ENCODE measurements around the gene ZNRF4. TPM values are rescaled to one million over a fixed set of nuclear protein-coding genes. Genes with fewer than 3 reads are reported as not detected.
A peak's percentile ranks its signal among the peaks of the same experiment; 100 is the strongest.

ZNRF4 gene
- total and polyA plus RNA-seq, 2 experiments from 2014 or later, result not detected

GRCh38 chr19:5473646-5474045 is 18.4 kb downstream of the ZNRF4 start (continued):
- TF ChIP-seq EZH2phosphoT487 (IDR thresholded peaks at IDR 0.05; ENCODE audit: unreplicated experiment) (no peak), REST (IDR thresholded peaks at IDR 0.05; ENCODE audit: unreplicated experiment) (no peak), EZH2 (IDR thresholded peaks at IDR 0.05; ENCODE audit: low read depth, unreplicated experiment) (no peak), ZNF331 (CRISPR knock-in tag; IDR thresholded peaks at IDR 0.05; ENCODE audit: low read depth) (no peak), JUNB (IDR thresholded peaks at IDR 0.05; ENCODE audit: unreplicated experiment) (no peak), STAT1 (IDR thresholded peaks at IDR 0.05; ENCODE audit: unreplicated experiment) (no peak), ZNF114 (CRISPR knock-in tag; IDR thresholded peaks at IDR 0.05) (no peak), CREB1 (CRISPR knock-in tag; IDR thresholded peaks at IDR 0.05; ENCODE audit: low read depth) (no peak)
- TF ChIP-seq, protein P1, sequence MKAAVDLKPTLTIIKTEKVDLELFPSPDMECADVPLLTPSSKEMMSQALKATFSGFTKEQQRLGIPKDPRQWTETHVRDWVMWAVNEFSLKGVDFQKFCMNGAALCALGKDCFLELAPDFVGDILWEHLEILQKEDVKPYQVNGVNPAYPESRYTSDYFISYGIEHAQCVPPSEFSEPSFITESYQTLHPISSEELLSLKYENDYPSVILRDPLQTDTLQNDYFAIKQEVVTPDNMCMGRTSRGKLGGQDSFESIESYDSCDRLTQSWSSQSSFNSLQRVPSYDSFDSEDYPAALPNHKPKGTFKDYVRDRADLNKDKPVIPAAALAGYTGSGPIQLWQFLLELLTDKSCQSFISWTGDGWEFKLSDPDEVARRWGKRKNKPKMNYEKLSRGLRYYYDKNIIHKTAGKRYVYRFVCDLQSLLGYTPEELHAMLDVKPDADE (IDR thresholded peaks at IDR 0.05), result no peak

DNA sequence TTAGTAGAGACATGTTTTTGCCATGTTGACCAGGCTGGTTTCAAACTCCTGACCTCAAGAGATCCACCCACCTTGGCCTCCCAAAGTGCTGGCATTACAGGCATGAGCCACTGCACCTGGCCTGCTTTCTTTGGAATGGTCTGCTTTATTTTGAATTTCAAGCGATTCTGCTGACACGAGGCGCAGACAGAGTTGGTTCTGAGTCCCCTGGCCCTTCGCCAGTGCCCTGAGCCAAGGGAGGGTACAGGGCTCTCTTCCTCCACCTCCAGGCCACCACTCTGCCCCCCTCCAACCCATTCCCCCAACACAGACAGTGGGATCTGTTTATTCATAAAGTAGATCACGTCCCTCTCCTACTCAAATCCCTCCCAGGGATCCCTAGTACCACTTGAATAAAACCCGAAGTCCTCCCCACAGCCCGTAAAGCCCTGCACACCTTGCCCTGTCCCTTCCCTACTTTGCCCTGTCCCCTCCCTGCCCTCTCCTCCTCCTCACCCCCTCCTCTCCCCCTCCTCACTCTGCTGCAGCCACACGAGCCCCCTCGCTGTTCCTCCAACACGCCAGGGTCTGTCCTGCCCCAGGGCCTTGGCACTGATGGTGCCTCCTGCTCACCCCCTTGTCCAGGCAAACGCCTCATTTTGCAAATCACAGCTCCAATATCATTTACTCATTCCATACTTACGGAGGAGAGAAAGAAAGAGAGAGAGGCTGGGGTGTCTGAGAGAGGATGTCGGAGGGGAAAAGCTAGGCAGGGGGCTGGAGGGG is 22.4 kb downstream of the ZNRF4 start:
- Mint-ChIP-seq H3K36me3 (ENCODE audit: low read depth) (no peaks in the 10 kb centered on the region), H3K4me1 (peaks cover 2% of the 10 kb centered on the region; the same call in 1 of the 3 replicates), H3K27ac (no peak overlapping the region), H3K9me3 (peaks cover 21% of the 10 kb centered on the region; the same call in 2 of the 3 replicates), H3K27me3 (ENCODE audit: insufficient read depth, low read depth, poor library complexity) (peaks cover 16% of the 10 kb centered on the region), H3K4me3 (no peak overlapping the region)
- Histone ChIP-seq H3F3A (replicated peaks; ENCODE audit: low read depth) (no peaks in the 10 kb centered on the region), H3K36me3 (ENCODE audit: insufficient read depth) (no peaks in the 10 kb centered on the region), H3K79me2 (replicated peaks; ENCODE audit: insufficient read depth) (no peaks in the 10 kb centered on the region), H3K27ac (ENCODE audit: low read depth) (no peak overlapping the region), H3K4me1 (ENCODE audit: insufficient read depth) (no peaks in the 10 kb centered on the region), H2AFZ (no peak overlapping the region), H3K9me2 (ENCODE audit: insufficient read depth) (no peaks in the 10 kb centered on the region), H3K4me2 (0 out of 2 replicates have a peak overlapping the region, but pooled peaks have one; percentile 51), H3K27me3 (ENCODE audit: insufficient read depth) (no peaks in the 10 kb centered on the region), H4K20me1 (replicated peaks; ENCODE audit: insufficient read depth) (no peaks in the 10 kb centered on the region), H3K4me3 (no peak overlapping the region)
- ATAC-seq (peak; percentile 43), DNase-seq (ENCODE audit: low spot score) (no peak)
- no peak for TF ChIP-seq STAT1 (IDR thresholded peaks at IDR 0.05; ENCODE audit: unreplicated experiment)
- TF ChIP-seq, protein P1 (IDR thresholded peaks at IDR 0.05), result no peak
- no peak for TF ChIP-seq POLR2AphosphoS5 (IDR thresholded peaks at IDR 0.05; ENCODE audit: low read depth)
- no peak for TF ChIP-seq NANOG (IDR thresholded peaks at IDR 0.05; ENCODE audit: borderline replicate concordance)
- no peak for TF ChIP-seq REST (IDR thresholded peaks at IDR 0.05; ENCODE audit: unreplicated experiment)
- no peak for TF ChIP-seq CTCF (conservative IDR thresholded peaks at IDR 0.05; ENCODE audit: low read depth in 2 of 2)
- TF ChIP-seq CREB1 (CRISPR knock-in tag; IDR thresholded peaks at IDR 0.05; ENCODE audit: low read depth), result no peak
